IgD-negative memory B cell (primary cell): ENCODE results near the gene GFY. TPM values are rescaled to one million over a fixed set of nuclear protein-coding genes. Genes with fewer than 3 reads are reported as not detected.

Experiments used
- H3K27ac Mint-ChIP-seq, 3 donors: one replicate each; pipeline ENCODE4 v1.8.0; 2020 to 2022; ENCODE audit warnings: mild to moderate bottlenecking in 3 of 3, mixed read lengths in 3 of 3, moderate library complexity in 1 of 3
- H3K27me3 Mint-ChIP-seq: one replicate; pipeline ENCODE4 v1.8.0; 2021; ENCODE audit warnings: mixed read lengths
- H3K36me3 Mint-ChIP-seq: one replicate; pipeline ENCODE4 v1.8.0; 2020; ENCODE audit warnings: mild to moderate bottlenecking, mixed read lengths
- H3K4me1 Mint-ChIP-seq, 3 donors: one replicate each; pipeline ENCODE4 v1.8.0; 2020 to 2022; ENCODE audit warnings: mixed read lengths in 3 of 3, mild to moderate bottlenecking in 1 of 3
- H3K4me3 Mint-ChIP-seq, 4 donors: one replicate each; pipeline ENCODE4 v1.8.0; 2020 to 2022; ENCODE audit warnings: mild to moderate bottlenecking in 4 of 4, mixed read lengths in 4 of 4, moderate library complexity in 3 of 4
- H3K9me3 Mint-ChIP-seq, 3 donors: one replicate each; pipeline ENCODE4 v1.8.0; 2020 to 2021; ENCODE audit warnings: mixed read lengths in 3 of 3, mild to moderate bottlenecking in 1 of 3
- polyA plus RNA-seq: library from polyadenylated mRNA; unstranded; fragments of 300-500 nt; fragmentation: Illumina TruSeq; gene quantifications from one replicate; pipeline ENCODE4 v1.2.3, GENCODE V29; 2021

Gene GFY
- polyA plus RNA-seq, 1 donor from 2014 or later: not detected

- Mint-ChIP-seq H3K9me3 (no peaks in the 10 kb centered on the region), H3K4me3 (peak overlapping the region in 2 of 4 donors; percentile 6 to 29)
These were observed 9.4 kb upstream of the GFY start for GRCh38 chr19:49415810-49416200.

DNA sequence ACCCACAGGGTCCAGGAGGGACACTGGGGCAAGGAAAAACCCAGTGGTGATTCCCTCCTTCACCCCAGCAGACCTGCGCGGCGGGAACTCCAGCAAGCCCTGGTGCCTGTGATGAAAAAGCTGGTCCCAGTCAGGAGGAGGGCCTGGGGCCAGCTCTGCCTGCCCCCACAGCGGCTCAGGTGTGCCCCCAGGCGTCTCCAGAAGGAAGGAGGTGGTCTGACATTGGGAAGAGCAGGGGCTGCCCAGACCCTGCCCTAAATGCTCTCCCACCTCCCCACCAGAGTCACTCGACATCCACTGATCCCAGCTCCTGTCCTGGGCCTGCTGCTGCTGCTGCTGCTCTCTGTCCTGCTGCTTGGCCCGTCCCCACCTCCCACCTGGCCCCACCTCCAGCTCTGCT lies 8.1 kb upstream of the GFY start:
- peaks cover 10 to 24% (median 17%) of the 10 kb centered on the region in 3 donors for H3K4me1 Mint-ChIP-seq
- peaks cover 41% of the 10 kb centered on the region for H3K27me3 Mint-ChIP-seq
- no peak overlapping the region for H3K27ac Mint-ChIP-seq
- H3K9me3 Mint-ChIP-seq: no peaks in the 10 kb centered on the region
- H3K4me3 Mint-ChIP-seq: no peak overlapping the region
- no peaks in the 10 kb centered on the region for H3K36me3 Mint-ChIP-seq

More at GRCh38 chr19:49415810-49416200, 9.4 kb upstream of the GFY start:
- Mint-ChIP-seq H3K27me3 (peaks cover 30% of the 10 kb centered on the region), H3K4me1 (peaks cover 9 to 15% (median 12%) of the 10 kb centered on the region in 3 donors), H3K36me3 (no peaks in the 10 kb centered on the region), H3K27ac (no peak overlapping the region)

GRCh38 chr19:49418511-49418910 lies 6.7 kb upstream of the GFY start:
- Mint-ChIP-seq H3K9me3 (no peaks in the 10 kb centered on the region), H3K4me1 (peaks cover 14 to 32% (median 23%) of the 10 kb centered on the region in 3 donors), H3K27me3 (peaks cover 49% of the 10 kb centered on the region), H3K4me3 (no peak overlapping the region), H3K36me3 (no peaks in the 10 kb centered on the region), H3K27ac (no peak overlapping the region)

DNA sequence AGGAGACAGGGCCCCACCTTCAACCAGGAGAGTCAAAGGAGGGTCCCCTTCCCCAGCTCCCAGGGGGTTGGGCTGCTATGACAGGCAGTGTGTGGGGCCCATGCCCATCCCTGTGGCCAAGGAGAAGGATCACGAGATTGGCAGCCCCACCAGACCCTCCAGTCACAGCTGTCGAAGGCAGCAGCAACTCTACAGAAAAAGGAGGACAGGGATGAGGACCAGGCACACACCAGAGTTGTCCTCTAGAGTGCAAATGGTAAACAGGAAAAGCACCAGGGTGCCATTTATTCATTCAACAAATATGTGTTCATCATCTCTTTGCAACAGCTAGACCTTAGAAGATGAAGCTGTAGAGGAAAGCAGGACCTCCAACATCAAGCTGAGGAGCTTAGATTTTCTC lies 6.0 kb upstream of the GFY start:
- peaks cover 15 to 37% (median 29%) of the 10 kb centered on the region in 3 donors for H3K4me1 Mint-ChIP-seq
- no peaks in the 10 kb centered on the region for H3K9me3 Mint-ChIP-seq
- H3K27me3 Mint-ChIP-seq: peaks cover 54% of the 10 kb centered on the region
- H3K4me3 Mint-ChIP-seq: no peak overlapping the region
- H3K36me3 Mint-ChIP-seq: no peaks in the 10 kb centered on the region
- peak overlapping the region in 1 of 3 donors; percentile 57 for H3K27ac Mint-ChIP-seq

- H3K4me1 Mint-ChIP-seq: peaks cover 17 to 43% (median 28%) of the 10 kb centered on the region in 3 donors
- no peaks in the 10 kb centered on the region for H3K36me3 Mint-ChIP-seq
- peak overlapping the region in 1 of 4 donors; percentile 24 for H3K4me3 Mint-ChIP-seq
- H3K27me3 Mint-ChIP-seq: peaks cover 63% of the 10 kb centered on the region
- no peaks in the 10 kb centered on the region for H3K9me3 Mint-ChIP-seq
- peak overlapping the region in 1 of 3 donors; percentile 3 for H3K27ac Mint-ChIP-seq
These were observed 5.0 kb upstream of the GFY start for GRCh38 chr19:49420227-49420626.

DNA sequence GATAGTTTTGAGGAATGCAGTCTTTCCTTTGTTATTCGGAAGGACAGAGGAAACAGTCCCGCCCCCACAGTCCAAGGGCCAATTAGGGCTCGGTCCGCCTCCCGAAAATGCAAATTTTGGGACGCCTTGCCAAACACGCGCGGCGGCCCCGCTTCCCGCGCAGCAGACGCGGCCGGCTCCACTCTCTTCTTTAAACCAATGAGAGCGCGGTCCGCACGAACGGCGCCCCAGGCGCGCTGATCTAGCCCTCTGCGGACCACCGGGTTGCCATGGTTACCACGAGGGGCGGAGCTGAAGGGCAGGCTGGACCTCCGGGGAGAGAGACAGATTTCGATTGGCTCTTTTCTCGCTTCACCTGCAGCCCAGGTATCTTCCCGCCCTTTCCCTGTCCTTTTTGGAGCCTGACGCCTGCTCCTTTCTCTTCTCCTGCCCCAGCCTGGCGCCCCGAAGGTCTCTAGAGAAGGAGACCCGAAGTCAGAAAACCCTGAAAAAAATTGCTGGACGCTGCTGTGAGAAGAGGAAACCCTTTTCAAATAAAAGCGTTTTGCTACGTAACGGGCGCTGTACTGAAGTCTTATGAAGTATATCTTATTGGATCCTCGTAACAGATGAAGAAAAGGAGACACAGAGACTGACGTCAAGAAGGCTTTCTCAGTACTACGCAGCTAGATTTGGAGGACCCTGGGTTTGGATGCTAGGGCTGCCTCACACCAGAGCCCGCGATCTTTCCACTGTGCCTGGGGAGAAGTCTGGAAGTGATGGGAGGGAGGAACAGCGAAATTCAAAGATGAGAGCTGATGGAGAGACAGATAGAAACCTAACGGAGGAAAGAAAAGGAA lies 3.9 kb upstream of the GFY start:
- peaks cover 19 to 52% (median 34%) of the 10 kb centered on the region in 3 donors for H3K4me1 Mint-ChIP-seq
- no peaks in the 10 kb centered on the region for H3K36me3 Mint-ChIP-seq
- peaks cover 71% of the 10 kb centered on the region for H3K27me3 Mint-ChIP-seq
- no peaks in the 10 kb centered on the region for H3K9me3 Mint-ChIP-seq
- H3K4me3 Mint-ChIP-seq: peak overlapping the region; percentile 16 to 89 (median 55)
- peak overlapping the region in 2 of 3 donors; percentile 3 to 67 for H3K27ac Mint-ChIP-seq

- Mint-ChIP-seq H3K9me3 (no peaks in the 10 kb centered on the region), H3K4me1 (peaks cover 19 to 58% (median 38%) of the 10 kb centered on the region in 3 donors), H3K4me3 (peak overlapping the region in 2 of 4 donors; percentile 29 to 89), H3K27ac (peak overlapping the region in 2 of 3 donors; percentile 3 to 67), H3K27me3 (peaks cover 77% of the 10 kb centered on the region), H3K36me3 (no peaks in the 10 kb centered on the region)
These were observed 3.3 kb upstream of the GFY start for GRCh38 chr19:49421878-49422202.

- peaks cover 83% of the 10 kb centered on the region for H3K27me3 Mint-ChIP-seq
- no peaks in the 10 kb centered on the region for H3K9me3 Mint-ChIP-seq
- H3K4me1 Mint-ChIP-seq: peaks cover 19 to 63% (median 43%) of the 10 kb centered on the region in 3 donors
- H3K27ac Mint-ChIP-seq: peak overlapping the region in 2 of 3 donors; percentile 54 to 67
- H3K36me3 Mint-ChIP-seq: no peaks in the 10 kb centered on the region
- peak overlapping the region; percentile 36 to 80 (median 72) for H3K4me3 Mint-ChIP-seq
These were observed 2.6 kb upstream of the GFY start for GRCh38 chr19:49422407-49423070.

DNA sequence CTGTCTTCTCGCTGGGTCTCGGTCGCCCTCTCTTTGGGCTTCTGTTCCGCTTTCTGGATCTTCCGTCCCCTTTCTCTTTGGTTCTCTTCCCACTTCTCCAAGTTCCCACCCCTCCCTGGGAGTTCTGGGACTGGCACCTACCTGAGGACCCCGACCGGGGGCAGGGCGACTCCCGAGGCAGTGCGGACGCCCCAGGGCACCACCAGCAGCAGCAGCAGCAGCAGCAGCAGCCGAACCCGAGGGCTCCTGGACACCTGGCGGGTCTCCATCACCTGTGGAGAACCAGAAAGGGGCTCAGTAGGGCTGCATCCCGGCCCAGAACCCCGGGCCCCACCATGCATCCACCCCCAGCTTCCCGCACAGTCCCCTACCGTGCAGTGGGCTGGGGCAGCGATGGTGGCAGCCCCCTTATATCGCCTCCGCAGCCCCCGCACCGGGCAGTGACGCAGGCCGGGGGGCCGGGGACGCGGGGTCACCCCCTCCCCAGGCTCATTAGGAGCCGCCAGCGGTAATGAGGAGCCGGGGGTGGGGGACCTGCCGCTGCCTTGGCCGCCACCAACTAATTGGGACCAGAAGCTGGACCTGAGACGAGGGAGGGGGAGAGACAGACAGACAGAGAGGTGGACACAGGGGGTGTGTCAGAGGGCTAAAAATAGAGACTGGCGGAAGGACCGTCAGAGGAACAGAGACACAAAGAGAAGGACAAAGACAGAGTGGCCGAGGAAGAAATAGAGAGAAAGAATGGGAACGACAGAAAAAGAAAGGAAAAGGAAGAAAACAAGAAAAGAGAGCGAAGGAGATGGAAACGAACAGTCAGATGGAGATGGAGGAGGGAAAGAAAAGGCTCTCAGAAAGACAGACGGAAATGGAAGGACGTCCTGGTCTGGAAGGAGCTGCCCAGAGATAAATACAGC lies 1.9 kb upstream of the GFY start, which contains the start of gene PTH2:
Gene PTH2, minus strand, starts transcription at position 371 of the 914 bp plus-strand sequence. Its CDS starts 102 bp downstream, at position 269.
- H3K4me3 Mint-ChIP-seq: peak within 1 kb of the TSS; percentile 66 to 80 (median 72)
- H3K9me3 Mint-ChIP-seq: no peaks in the 10 kb centered on the region
- peak within 1 kb of the TSS; percentile 40 to 88 (median 67) for H3K27ac Mint-ChIP-seq
- peaks cover 82% of the 10 kb centered on the region for H3K27me3 Mint-ChIP-seq
- H3K4me1 Mint-ChIP-seq: peaks cover 24 to 63% (median 49%) of the 10 kb centered on the region in 3 donors
- no peaks in the 10 kb centered on the region for H3K36me3 Mint-ChIP-seq

DNA sequence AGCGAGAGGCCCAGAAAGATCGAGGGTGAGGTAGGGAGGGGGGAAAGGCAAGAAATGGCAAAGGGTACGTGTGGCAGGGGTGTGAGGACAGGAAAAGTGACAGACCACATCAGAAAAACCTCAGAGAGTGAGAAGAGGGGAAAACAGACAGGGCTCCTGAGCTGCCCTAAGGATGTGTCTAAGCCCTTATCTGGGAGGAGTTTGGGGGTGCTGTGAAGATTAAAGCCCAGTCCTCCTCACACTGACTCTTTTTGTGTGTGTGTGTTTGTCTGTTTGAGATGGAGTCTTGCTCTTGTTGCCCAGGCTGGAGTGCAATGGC lies 1.2 kb upstream of the GFY start:
- H3K27ac Mint-ChIP-seq: peak overlapping the region; percentile 34 to 88 (median 40)
- no peaks in the 10 kb centered on the region for H3K36me3 Mint-ChIP-seq
- peak overlapping the region in 3 of 4 donors; percentile 50 to 80 (median 66) for H3K4me3 Mint-ChIP-seq
- peaks cover 28 to 68% (median 49%) of the 10 kb centered on the region in 3 donors for H3K4me1 Mint-ChIP-seq
- H3K9me3 Mint-ChIP-seq: no peaks in the 10 kb centered on the region
- H3K27me3 Mint-ChIP-seq: peaks cover 83% of the 10 kb centered on the region

DNA sequence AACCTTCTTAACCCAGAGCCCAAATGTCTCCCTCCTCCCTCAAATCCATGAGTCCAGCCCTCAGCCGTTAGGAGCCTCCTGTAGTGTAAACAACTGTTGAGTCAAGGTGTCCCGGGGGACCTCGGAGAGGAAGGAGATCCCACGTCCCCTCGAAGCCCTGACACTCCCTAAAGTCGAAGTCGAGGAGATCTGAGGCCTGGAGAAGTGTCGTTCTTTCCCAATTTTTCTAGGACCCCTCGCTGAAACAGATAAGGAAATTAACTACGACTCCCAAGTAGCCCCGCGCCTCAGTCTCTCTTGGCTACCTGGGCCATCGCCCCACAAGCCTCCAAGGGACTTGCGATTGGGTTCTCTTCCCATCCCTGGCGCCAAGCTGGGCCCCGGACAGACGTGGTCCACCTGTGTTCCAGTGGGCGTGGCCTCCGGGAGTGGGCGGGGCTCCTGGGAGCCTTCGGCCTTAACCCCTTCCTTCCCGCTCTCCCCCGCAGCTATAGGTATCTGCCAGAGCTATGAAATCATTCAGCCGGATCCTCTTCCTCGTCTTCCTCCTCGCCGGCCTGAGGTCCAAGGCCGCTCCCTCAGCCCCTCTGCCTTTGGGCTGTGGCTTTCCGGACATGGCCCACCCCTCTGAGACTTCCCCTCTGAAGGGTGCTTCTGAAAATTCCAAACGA lies 869 bp downstream of the GFY start:
- no peaks in the 10 kb centered on the region for H3K9me3 Mint-ChIP-seq
- peaks cover 26 to 64% (median 45%) of the 10 kb centered on the region in 3 donors for H3K4me1 Mint-ChIP-seq
- H3K36me3 Mint-ChIP-seq: no peaks in the 10 kb centered on the region
- H3K27ac Mint-ChIP-seq: peak overlapping the region in 2 of 3 donors; percentile 33 to 52
- peak overlapping the region in 1 of 4 donors; percentile 58 for H3K4me3 Mint-ChIP-seq
- H3K27me3 Mint-ChIP-seq: peaks cover 79% of the 10 kb centered on the region

GRCh38 chr19:49427339-49427738 lies 2.2 kb downstream of the GFY start:
- peaks cover 75% of the 10 kb centered on the region for H3K27me3 Mint-ChIP-seq
- H3K36me3 Mint-ChIP-seq: no peaks in the 10 kb centered on the region
- no peaks in the 10 kb centered on the region for H3K9me3 Mint-ChIP-seq
- H3K27ac Mint-ChIP-seq: peak overlapping the region in 2 of 3 donors; percentile 33 to 52
- H3K4me1 Mint-ChIP-seq: peaks cover 27 to 58% (median 40%) of the 10 kb centered on the region in 3 donors
- H3K4me3 Mint-ChIP-seq: peak overlapping the region in 3 of 4 donors; percentile 21 to 78 (median 65)

GRCh38 chr19:49427855-49428546 lies 2.8 kb downstream of the GFY start:
- no peaks in the 10 kb centered on the region for H3K36me3 Mint-ChIP-seq
- peak overlapping the region in 3 of 4 donors; percentile 58 to 89 (median 75) for H3K4me3 Mint-ChIP-seq
- no peaks in the 10 kb centered on the region for H3K9me3 Mint-ChIP-seq
- H3K27ac Mint-ChIP-seq: peak overlapping the region in 2 of 3 donors; percentile 59 to 72
- peaks cover 77% of the 10 kb centered on the region for H3K27me3 Mint-ChIP-seq
- peaks cover 23 to 52% (median 36%) of the 10 kb centered on the region in 3 donors for H3K4me1 Mint-ChIP-seq
